IgD-negative memory B cell (primary cell): ENCODE data around the gene FBXO42. TPM values are rescaled to one million over a fixed set of nuclear protein-coding genes. Genes with fewer than 3 reads are reported as not detected.

Experiments used
- H3K27ac Mint-ChIP-seq, 3 donors: one replicate each; pipeline ENCODE4 v1.8.0; 2020 to 2022; ENCODE audit warnings: mild to moderate bottlenecking in 3 of 3, mixed read lengths in 3 of 3, moderate library complexity in 1 of 3
- H3K27me3 Mint-ChIP-seq: one replicate; pipeline ENCODE4 v1.8.0; 2021; ENCODE audit warnings: mixed read lengths
- H3K36me3 Mint-ChIP-seq: one replicate; pipeline ENCODE4 v1.8.0; 2020; ENCODE audit warnings: mild to moderate bottlenecking, mixed read lengths
- H3K4me1 Mint-ChIP-seq, 3 donors: one replicate each; pipeline ENCODE4 v1.8.0; 2020 to 2022; ENCODE audit warnings: mixed read lengths in 3 of 3, mild to moderate bottlenecking in 1 of 3
- H3K4me3 Mint-ChIP-seq, 4 donors: one replicate each; pipeline ENCODE4 v1.8.0; 2020 to 2022; ENCODE audit warnings: mild to moderate bottlenecking in 4 of 4, mixed read lengths in 4 of 4, moderate library complexity in 3 of 4
- H3K9me3 Mint-ChIP-seq, 3 donors: one replicate each; pipeline ENCODE4 v1.8.0; 2020 to 2021; ENCODE audit warnings: mixed read lengths in 3 of 3, mild to moderate bottlenecking in 1 of 3
- polyA plus RNA-seq: library from polyadenylated mRNA; unstranded; fragments of 300-500 nt; fragmentation: Illumina TruSeq; gene quantifications from one replicate; pipeline ENCODE4 v1.2.3, GENCODE V29; 2021

The FBXO42 gene
- polyA plus RNA-seq, 1 donor from 2014 or later: 26.8 TPM

DNA sequence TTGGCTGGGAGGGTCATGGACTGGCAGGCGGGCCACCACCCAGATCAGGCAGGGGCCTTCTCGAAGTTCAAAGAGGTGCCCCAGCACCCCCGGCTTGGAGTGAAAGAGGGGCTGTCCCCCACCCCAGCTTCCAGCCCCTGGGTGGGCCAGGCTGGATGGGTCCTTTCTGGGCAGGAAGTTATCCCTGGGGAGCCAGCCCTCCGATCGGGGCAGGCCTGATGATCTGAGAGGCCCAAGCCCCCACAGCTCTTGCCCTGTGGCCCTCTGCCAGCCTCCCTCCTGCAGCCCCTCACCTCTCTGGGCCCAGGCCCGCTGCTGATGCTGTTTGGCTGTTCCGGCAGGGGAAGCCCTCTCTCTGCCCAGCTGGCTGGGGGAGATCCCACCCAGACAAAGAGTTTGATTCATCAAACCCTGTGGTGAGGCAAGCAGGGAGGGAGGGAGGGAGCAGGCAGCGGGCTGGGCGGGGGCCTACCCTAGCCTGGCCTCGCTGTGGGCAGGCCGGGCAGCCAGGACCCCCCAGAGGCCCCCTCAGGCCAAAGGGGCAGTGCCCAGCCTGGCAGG lies 142.4 kb downstream of the FBXO42 start:
- peak overlapping the region in 1 of 4 donors; percentile 20 for H3K4me3 Mint-ChIP-seq
- H3K9me3 Mint-ChIP-seq: no peaks in the 10 kb centered on the region
- H3K36me3 Mint-ChIP-seq: no peaks in the 10 kb centered on the region
- peak overlapping the region in 1 of 3 donors; percentile 7 for H3K27ac Mint-ChIP-seq
- H3K27me3 Mint-ChIP-seq: peaks cover 5% of the 10 kb centered on the region
- peaks cover 0 to 4% (median 3%) of the 10 kb centered on the region in 3 donors for H3K4me1 Mint-ChIP-seq

DNA sequence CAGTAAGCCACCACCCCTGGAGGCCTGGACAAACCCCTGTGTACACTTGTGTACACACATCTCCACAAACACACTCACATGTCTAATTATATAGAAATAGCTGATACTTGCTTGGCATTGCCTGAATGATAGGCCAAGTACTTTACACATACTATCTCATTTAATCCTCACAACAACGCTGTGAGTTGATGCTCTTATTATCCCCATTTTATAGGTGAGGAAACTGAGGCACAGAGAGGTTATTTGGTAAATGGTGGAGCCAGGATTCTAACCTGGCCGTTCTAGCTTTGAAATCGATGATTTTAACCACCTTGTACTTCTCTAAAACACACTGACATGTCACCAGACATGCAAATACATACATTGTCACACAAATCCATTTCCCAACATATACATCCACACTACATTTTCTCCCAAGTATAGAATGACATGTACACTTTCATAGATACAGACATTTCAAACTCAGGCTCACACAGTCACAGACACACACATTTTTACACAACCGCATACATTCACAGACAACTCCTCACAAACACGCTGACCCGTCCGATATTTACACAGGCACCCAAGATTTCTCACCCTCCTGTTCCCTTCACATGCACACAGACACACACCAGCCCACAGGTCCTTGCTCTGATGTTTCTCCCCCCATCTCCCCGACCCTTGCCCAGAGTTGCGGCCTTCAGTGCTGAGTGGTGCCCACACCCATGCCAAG lies 143.0 kb downstream of the FBXO42 start:
- Mint-ChIP-seq H3K27ac (peak overlapping the region in 1 of 3 donors; percentile 7), H3K4me1 (peaks cover 0 to 4% (median 3%) of the 10 kb centered on the region in 3 donors), H3K4me3 (peak overlapping the region in 3 of 4 donors; percentile 20 to 80 (median 35)), H3K9me3 (no peaks in the 10 kb centered on the region), H3K36me3 (no peaks in the 10 kb centered on the region), H3K27me3 (peaks cover 5% of the 10 kb centered on the region)

DNA sequence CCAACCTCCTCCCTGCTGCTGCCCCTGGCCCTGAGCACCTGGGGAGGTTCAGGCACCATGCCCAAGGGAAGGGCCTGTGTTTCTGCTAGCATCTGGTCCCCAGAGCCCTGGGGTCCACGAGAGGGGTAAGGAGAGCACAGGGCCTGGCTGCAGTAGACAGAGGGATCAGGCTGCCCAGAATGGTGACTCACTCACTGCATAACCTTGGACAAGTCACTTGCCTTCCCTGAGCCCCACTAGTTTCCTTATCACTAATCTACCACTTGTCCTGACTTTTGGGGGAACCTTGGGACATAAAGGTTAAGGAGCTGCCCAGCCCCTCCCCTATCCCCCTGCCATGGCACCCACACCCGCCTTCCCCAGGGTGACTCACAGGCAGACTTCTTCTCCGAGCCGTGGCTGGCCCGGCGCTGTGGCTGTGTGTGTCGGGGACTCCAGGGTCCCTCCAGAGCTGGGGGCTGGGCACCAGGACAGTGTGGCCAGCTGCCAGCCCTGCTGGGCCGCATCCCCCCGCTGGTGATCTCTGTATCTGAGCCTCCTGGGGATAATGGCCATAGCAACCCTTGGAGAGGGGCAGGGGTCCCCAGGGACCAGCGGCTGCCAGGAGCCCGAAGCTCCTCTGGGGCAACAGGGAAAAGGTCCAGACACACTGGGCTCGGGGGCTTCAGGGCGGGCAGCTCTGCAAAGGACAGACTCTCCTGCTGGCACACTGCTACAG lies 143.9 kb downstream of the FBXO42 start:
- H3K27me3 Mint-ChIP-seq: peaks cover 5% of the 10 kb centered on the region

DNA sequence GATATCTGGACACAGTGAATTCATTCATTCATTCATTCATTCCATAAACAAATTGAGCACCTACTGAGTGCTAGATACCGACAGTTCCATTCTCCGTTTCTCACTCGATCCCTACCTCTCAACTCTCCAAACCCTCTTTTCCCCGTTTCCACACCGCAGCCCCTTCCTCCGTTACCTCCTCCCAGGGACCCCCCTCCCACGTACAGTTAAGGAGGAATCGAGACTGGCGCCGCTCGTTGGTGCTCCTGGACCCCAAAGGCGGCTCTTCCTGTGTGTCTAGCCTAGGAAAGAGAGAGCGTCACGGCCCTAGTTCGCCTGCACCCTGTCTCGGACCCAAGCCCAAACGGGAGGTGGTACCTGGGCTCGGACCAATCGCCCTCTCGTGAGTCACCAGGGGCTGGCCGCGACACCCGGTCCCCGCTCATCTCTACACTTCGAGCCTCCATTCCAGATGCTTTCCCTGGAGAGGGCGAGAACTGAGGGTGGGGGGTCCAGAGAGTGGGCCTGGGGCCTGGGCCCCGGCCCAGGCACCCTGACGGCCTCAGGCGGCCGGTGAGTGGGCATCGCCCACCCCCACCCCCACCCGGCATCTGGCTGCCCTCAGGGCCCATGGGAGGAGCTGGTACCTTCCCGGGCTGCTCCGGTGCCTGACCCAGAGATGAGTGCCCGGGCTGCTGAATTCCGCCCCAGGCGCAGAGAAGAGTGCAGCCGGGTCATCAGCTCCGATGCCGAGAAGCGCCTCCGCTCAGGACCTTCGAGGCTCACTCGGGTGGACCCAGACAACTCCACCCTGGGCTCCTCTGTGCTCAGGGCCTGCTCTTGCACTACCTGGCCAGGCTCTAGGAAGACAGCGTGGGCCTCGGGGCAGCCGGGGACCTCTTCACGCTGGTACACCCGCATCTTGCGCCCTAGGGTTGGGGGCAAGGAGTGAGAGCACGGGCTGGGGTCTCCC lies 144.7 kb downstream of the FBXO42 start:
- H3K4me3 Mint-ChIP-seq: peak overlapping the region; percentile 90 to 98 (median 98)
- no peaks in the 10 kb centered on the region for H3K9me3 Mint-ChIP-seq
- H3K36me3 Mint-ChIP-seq: no peaks in the 10 kb centered on the region
- peaks cover 2% of the 10 kb centered on the region for H3K27me3 Mint-ChIP-seq
- H3K27ac Mint-ChIP-seq: peak overlapping the region in 2 of 3 donors; percentile 96 to 97
- H3K4me1 Mint-ChIP-seq: peaks cover 0 to 9% (median 7%) of the 10 kb centered on the region in 3 donors

More for the DNA sequence above, 143.9 kb downstream of the FBXO42 start:
- Mint-ChIP-seq H3K4me3 (peak overlapping the region in 1 of 4 donors; percentile 20), H3K9me3 (no peaks in the 10 kb centered on the region), H3K27ac (no peak overlapping the region), H3K4me1 (peaks cover 0 to 7% (median 5%) of the 10 kb centered on the region in 3 donors), H3K36me3 (no peaks in the 10 kb centered on the region)

DNA sequence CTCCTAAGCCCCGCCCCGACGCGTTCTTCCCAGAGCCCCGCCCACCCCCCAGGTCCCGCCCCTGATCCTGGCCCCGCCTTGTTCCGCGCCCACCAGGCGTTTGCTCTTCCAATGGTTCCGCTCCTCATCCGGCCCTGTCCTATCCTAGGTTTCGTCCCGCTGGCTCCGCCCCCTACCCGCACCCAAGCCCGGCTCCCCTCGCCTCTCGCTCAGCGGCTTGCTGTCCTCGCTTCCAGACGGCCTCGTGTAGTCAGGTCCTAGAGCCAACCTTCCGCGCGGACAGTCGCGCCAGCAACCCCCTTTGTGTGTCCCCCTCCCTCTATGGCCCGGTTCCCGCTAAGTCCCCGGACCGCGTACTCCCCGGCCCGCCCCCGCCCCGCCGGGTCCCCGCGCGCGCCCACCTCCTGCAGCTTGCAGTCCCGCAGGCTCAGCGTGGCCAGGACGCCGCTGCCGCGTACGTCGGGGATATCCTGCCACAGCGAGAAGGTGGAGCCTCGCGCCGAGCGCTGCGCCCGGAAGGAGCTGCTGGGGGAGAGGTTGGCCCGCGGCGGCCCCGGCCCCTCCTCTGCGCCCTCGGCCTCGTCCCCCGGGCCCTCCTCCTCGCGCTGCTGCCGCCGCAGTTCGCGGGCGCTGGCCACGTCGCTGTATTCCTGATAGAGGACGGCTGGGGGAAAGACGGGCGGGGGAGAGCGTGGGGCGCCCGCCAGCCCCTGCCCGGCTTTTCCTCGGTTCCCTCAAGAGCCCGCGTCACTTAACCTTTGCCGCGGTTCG lies 145.5 kb downstream of the FBXO42 start:
- H3K27ac Mint-ChIP-seq: peak overlapping the region; percentile 88 to 97 (median 96)
- no peaks in the 10 kb centered on the region for H3K9me3 Mint-ChIP-seq
- peak overlapping the region; percentile 90 to 98 (median 98) for H3K4me3 Mint-ChIP-seq
- H3K36me3 Mint-ChIP-seq: no peaks in the 10 kb centered on the region
- peaks cover 0 to 9% (median 7%) of the 10 kb centered on the region in 3 donors for H3K4me1 Mint-ChIP-seq
- no peaks in the 10 kb centered on the region for H3K27me3 Mint-ChIP-seq

DNA sequence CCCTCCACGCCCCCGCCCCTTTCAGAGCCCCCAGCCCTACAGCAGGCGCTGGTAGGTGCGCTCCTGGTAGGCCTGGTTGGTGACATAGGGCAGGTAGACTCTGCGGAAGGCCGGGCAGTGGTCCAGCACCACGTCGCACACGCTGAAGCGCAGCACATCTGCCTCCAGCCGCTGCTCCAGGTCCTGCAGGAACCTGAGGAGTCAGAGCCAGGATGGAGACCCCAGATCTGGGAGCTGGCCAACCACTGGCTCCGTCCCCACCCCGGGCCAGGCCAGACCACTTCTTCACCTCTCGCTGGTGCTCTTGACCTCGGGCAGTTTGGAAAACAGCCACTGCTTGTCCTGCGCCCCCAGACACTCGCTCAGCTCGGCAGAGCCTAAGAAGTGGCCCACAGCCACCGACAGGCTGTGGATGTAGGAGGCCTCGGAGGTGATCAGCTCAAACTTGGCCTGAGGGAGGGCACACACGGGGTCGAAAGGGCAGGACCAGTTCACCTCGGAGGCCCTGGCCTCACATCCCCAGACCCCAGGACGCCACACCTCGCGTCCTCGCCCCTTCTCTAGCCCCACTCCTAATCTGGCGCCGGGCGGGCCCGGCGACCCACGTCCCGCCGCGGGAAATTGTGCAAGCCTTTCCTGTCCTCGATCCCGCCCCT lies 146.3 kb downstream of the FBXO42 start:
- Mint-ChIP-seq H3K36me3 (no peaks in the 10 kb centered on the region), H3K9me3 (no peaks in the 10 kb centered on the region), H3K27me3 (no peaks in the 10 kb centered on the region), H3K4me3 (peak overlapping the region; percentile 90 to 98 (median 98)), H3K4me1 (peaks cover 0 to 9% (median 7%) of the 10 kb centered on the region in 3 donors), H3K27ac (peak overlapping the region; percentile 88 to 97 (median 96))

DNA sequence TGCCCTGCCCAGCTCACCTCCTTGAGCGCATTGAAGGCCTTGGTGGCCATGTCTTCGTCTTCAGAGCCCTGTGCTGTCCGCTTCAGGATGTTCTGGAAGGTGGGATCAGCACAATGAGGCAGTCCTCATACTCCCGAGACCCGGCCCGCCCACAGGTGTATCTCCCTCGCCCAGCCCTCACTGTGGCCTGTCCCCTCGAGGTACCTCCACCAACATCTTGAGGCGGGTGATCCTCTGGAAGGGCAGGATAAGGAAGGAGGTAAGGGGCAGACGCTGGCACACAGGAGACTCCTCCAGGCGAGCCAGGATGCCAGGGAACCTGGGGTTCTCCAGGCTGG lies 147.0 kb downstream of the FBXO42 start:
- no peaks in the 10 kb centered on the region for H3K36me3 Mint-ChIP-seq
- H3K4me1 Mint-ChIP-seq: peaks cover 0 to 9% (median 7%) of the 10 kb centered on the region in 3 donors
- peak overlapping the region in 1 of 4 donors; percentile 50 for H3K4me3 Mint-ChIP-seq
- no peaks in the 10 kb centered on the region for H3K9me3 Mint-ChIP-seq
- no peaks in the 10 kb centered on the region for H3K27me3 Mint-ChIP-seq
- H3K27ac Mint-ChIP-seq: no peak overlapping the region

DNA sequence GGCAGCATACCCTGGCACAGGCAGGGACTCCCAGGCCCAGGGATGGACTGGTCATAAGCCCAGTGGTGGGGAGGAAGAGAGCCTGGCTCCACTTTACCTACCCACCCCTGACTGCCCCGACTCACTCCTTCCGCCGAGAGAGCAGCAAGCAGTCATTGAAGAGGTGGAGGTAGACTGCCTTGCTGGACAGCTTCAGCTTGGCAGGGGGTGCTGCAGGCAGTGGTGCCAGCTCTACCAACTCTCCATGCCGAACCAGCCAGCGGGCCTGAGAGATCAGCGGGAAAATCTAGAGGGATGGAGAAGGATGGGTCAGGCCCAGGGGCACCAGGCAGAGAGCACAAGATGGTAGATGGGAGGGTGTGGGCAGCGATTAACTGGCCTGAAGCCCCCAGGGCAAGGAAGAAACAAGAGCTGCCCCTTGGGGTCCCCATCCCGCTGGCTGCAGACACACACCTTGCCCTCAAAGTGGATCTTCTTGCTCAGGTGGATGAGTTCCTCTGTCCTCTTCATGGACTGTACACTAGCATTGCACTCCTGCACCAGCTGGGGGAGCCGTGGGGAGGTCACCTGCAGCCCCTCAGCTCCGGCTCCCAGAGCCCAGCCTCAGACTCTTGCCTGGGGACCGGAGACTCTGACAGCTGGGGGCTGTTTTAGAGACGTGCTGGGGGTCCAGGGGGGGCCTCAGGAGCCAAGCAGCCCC lies 147.5 kb downstream of the FBXO42 start:
- Mint-ChIP-seq H3K27ac (peak overlapping the region in 1 of 3 donors; percentile 90), H3K9me3 (no peaks in the 10 kb centered on the region), H3K4me1 (peaks cover 0 to 9% (median 9%) of the 10 kb centered on the region in 3 donors), H3K27me3 (no peaks in the 10 kb centered on the region), H3K36me3 (no peaks in the 10 kb centered on the region), H3K4me3 (peak overlapping the region in 2 of 4 donors; percentile 4 to 42)

DNA sequence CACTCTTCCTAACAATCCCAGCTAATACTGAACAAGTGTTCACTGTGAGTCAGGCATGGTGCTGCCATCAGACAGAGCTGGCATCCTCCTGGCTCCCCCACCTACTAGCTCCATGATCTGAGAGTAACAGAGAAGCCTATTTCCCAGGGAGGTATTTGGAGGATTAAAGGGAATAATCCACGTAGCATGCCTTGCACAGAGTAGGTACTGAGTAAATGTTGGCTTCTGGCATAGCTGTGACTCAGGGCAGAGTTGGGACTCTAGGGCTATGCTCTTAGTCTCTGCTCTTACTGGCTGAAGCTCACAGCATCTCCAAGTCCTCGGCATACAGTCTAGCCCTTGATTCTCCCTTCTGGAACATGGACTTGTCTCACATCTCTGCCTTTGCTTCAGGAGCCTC lies 148.1 kb downstream of the FBXO42 start:
- Mint-ChIP-seq H3K27ac (no peak overlapping the region), H3K4me1 (peaks cover 0 to 9% (median 9%) of the 10 kb centered on the region in 3 donors), H3K27me3 (no peaks in the 10 kb centered on the region), H3K4me3 (peak overlapping the region in 2 of 4 donors; percentile 4 to 42), H3K36me3 (no peaks in the 10 kb centered on the region), H3K9me3 (no peaks in the 10 kb centered on the region)

DNA sequence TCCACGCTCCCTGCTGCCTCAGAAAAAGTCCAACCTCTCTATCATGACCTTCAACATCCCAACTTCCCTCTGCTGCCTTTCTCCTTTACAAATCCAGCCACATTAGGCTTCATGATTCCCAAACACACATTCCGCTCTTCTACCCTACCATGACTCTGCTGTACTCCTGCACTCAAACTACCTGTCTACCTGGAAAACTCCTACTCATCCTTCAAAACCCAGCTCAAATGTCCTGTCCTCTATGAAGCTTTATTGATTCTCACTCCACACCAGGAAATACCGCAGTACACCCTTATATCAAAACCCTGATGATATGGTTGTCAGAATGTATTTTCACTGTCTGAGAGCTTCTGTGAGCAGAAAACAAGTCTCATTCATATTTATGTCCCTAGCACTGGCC lies 148.7 kb downstream of the FBXO42 start:
- no peaks in the 10 kb centered on the region for H3K27me3 Mint-ChIP-seq
- H3K36me3 Mint-ChIP-seq: no peaks in the 10 kb centered on the region
- H3K4me1 Mint-ChIP-seq: peaks cover 0 to 10% (median 9%) of the 10 kb centered on the region in 3 donors
- H3K9me3 Mint-ChIP-seq: no peaks in the 10 kb centered on the region
- no peak overlapping the region for H3K4me3 Mint-ChIP-seq
- peak overlapping the region in 1 of 3 donors; percentile 7 for H3K27ac Mint-ChIP-seq

DNA sequence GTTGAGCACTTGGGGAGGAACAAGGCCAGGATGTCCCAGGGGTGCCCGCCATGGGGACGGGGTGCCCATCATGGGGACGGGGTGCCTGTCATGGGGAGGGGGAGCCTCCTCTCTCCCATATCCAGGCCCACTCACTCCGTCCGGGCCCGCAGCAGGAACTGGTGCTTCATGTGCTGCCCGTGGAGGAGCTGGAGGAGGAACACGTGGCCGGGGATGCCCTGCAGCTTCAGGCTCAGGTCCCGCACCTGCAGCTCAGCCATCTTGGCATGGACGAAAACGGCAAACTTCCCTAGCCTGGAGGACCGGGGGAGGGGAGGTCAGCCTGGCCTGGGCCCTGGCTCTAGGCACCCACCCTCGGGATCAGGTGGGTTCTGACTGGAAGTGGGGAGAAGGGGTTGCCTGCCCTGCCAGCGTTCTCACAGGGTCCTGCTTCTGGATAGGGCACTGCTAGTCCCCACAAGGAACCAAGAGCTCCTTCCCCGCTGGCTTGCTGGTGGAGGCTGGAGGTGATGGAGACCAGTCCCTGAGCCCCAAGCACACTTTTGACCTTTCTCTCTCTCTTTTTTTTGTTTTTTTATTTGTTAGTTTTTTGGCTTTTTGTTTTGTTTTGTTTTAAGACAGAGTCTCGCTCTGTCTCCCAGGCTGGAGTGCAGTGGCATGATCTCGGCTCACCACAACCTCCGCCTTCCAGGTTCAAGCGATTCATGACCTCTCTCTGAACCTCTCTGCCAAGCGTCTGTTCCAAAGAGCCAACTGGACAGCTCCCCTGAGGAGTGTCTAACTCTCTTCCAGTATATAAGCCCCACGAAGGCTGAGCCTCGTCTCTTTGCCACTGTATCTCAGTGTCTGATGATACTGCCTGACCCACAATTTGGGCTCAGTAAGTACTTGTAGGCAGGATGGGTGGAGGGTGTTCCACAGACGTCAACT lies 149.7 kb downstream of the FBXO42 start:
- peaks cover under 1% of the 10 kb centered on the region for H3K36me3 Mint-ChIP-seq
- H3K9me3 Mint-ChIP-seq: no peaks in the 10 kb centered on the region
- H3K4me1 Mint-ChIP-seq: peaks cover 0 to 10% (median 9%) of the 10 kb centered on the region in 3 donors
- H3K4me3 Mint-ChIP-seq: no peak overlapping the region
- no peak overlapping the region for H3K27ac Mint-ChIP-seq
- H3K27me3 Mint-ChIP-seq: no peaks in the 10 kb centered on the region

DNA sequence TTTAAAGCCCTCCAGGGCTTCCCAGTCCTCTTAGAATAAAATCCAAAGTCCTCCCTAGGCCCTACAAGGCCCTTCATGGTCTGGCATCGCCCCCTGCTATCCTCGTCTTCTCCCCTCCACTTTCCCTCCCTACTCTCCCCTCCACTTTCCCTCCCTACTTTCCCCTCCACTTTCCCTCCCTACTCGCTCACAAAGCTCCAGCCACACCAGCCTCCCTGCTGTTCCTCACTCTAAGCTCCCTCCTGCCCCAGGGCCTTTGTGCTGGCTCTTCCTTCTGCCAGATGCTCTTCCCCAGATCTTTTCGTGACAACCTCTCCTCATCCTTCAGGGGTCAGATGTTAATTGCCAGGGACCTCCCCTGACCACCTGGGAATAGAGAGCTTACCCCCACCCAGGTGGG lies 152.6 kb downstream of the FBXO42 start:
- H3K4me1 Mint-ChIP-seq: peaks cover 0 to 7% (median 5%) of the 10 kb centered on the region in 3 donors
- no peak overlapping the region for H3K4me3 Mint-ChIP-seq
- no peaks in the 10 kb centered on the region for H3K27me3 Mint-ChIP-seq
- H3K36me3 Mint-ChIP-seq: peaks cover 4% of the 10 kb centered on the region
- no peaks in the 10 kb centered on the region for H3K9me3 Mint-ChIP-seq
- peak overlapping the region in 1 of 3 donors; percentile 83 for H3K27ac Mint-ChIP-seq
